Stimulated activated CD8-positive, alpha-beta memory T cell treated with anti-CD3 and anti-CD28 coated beads, Interleukin-7, amount 100 ng/mL, for 4 hours (primary cell): ENCODE data around the gene POLR2M.

Source experiments
- DNase-seq, 2 donors: peaks; one replicate each; pipeline ENCODE4 v3.0.0-alpha.2; 2020; ENCODE audit warnings: low read depth in 2 of 2

The POLR2M gene

DNA sequence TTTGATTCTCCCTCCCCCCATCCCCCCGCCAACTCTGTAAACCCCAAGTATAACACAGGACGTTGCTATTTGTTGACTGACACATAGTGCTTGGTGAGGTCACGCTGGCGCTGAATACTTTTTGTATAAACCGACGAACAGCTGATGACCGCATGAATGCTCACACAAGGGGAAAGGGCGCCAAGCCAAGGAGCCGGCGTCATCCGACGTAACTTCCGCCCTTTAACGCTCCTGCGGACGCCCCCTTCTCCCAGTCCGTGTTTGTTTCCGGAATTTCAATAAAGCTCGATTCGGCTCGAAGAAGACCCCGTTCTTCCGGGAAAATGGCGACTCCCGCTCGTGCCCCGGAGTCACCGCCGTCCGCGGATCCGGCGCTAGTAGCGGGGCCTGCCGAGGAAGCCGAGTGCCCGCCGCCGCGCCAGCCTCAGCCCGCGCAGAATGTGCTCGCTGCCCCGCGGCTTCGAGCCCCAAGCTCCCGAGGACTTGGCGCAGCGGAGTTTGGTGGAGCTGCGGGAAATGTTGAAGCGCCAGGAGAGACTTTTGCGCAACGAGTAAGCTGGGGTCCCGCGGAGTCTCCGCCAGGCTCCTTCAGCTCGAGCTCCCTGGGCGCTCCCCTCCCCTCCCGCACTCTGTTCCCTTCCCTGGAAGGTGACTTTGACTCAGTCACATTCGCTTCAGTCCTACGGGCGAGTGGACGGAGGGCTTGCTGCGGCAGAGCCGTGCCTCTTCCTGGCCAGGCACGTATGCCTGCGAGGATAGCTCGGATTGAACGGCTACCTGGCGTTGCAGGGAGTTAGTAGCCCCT lies at the start of gene POLR2M:
Gene POLR2M, plus strand, starts transcription at position 310 of the 805 bp plus-strand sequence. Its CDS starts 129 bp downstream, at position 439.
- peak; percentile 88 to 89 for DNase-seq

- no peak for DNase-seq
These were observed 48.9 kb upstream of the POLR2M start for GRCh38 chr15:57657619-57658018.

- no peak for DNase-seq
These were observed 44.3 kb upstream of the POLR2M start for GRCh38 chr15:57662091-57662744.

DNA sequence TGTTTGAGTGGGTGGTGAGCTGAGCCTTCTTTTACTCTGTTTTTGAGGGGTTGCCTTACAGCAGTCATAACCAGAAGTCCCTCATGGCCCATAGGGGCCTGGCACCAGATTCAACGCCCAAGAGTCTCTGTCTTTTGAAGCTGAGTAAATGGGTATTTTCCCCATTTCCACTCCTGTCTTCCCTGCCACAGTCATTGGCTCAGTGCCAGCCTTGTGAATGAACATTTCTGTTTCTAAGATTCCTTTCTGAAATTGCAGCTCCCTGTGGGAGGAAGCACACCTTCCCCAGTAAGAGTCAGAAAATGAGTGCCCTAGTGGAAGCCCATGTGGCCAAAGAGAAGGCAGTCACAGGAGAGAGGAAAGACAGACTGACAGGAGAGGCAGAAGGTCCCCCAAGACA lies 43.7 kb upstream of the POLR2M start:
- no peak for DNase-seq

- no peak for DNase-seq
These were observed 43.3 kb upstream of the POLR2M start for GRCh38 chr15:57663262-57663661.

GRCh38 chr15:57665194-57665593 lies 41.3 kb upstream of the POLR2M start:
- no peak for DNase-seq

- no peak for DNase-seq
These were observed 40.6 kb upstream of the POLR2M start for GRCh38 chr15:57665939-57666338.

- DNase-seq, result no peak
These were observed 39.2 kb upstream of the POLR2M start for GRCh38 chr15:57667171-57667849.

- DNase-seq, result no peak
These were observed 38.5 kb upstream of the POLR2M start for GRCh38 chr15:57668016-57668415.

DNA sequence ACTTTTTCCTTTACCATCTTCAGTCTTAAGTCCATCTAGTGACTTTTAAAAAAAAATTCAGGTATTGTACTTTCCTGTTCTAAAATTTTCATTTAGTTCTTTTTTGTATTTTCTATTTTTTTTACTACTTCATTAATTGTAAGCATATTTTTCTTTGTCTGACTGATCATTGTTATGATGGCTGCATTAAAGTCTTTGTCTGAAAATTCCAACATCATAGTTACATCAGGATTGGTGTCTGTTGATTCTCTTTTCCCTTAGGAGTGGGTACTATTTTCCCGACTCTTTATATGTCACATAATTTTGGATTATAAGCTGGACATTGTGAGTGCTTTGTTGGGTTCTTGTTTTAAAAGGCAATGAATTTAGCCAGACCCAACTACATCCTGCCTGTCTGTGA lies 34.9 kb upstream of the POLR2M start:
- DNase-seq, result no peak

DNA sequence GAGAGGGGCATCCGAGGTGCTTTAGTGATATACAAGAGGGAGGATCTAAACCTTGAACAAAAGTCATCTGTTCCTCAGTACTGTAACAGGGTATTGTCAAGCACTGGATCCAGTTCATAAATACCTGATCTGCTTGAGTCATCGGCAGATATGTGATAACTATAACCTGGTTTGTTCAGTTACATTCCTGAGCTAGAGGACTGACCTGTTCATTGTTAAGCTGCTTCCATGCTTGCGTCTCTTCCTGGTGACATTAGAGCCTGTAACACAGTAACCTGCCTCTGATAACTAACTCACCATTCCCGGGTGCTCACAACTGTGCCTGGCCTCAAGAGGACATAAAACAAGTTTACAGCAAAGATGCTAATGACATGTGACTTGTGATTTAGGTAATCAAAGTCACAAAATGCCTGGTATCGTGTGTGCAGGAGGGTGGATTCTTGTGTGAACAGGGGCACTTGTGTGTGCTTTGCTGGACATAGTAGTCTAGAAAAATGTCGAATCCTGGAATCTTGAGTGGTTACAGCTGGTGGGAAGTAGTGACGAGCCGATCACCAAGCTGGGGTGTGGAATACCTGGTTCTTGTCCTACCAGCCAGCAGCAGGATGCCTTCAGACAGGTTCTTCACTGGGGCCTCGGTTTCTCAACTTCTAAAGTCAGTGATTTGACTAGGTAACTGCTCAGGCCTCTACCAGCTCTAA lies 30.9 kb upstream of the POLR2M start:
- no peak for DNase-seq

DNA sequence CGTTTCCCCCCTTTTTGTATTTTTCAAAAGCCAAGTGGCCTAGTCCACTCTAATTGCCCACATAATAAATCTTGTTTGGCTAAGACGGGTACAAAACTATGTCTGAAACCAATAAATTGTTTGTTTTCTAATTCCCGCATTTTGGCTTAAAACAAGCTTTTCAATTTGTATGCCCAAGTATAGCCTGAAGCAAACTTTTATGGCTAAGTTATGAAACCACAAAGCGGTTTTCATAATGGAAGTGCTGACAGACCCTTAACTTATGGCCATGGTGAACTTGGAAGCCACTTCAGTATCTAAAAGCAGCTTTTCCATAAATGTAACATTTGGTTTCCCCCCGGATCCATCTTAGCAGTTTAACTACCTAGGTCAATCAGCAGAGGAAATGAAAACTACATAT lies 29.9 kb upstream of the POLR2M start:
- no peak for DNase-seq

GRCh38 chr15:57677204-57677603 lies 29.3 kb upstream of the POLR2M start:
- DNase-seq, result no peak

GRCh38 chr15:57680021-57680420 lies 26.5 kb upstream of the POLR2M start:
- DNase-seq, result no peak

GRCh38 chr15:57681011-57681410 lies 25.5 kb upstream of the POLR2M start:
- DNase-seq, result no peak

GRCh38 chr15:57683481-57683880 lies 23.0 kb upstream of the POLR2M start:
- DNase-seq, result no peak

DNA sequence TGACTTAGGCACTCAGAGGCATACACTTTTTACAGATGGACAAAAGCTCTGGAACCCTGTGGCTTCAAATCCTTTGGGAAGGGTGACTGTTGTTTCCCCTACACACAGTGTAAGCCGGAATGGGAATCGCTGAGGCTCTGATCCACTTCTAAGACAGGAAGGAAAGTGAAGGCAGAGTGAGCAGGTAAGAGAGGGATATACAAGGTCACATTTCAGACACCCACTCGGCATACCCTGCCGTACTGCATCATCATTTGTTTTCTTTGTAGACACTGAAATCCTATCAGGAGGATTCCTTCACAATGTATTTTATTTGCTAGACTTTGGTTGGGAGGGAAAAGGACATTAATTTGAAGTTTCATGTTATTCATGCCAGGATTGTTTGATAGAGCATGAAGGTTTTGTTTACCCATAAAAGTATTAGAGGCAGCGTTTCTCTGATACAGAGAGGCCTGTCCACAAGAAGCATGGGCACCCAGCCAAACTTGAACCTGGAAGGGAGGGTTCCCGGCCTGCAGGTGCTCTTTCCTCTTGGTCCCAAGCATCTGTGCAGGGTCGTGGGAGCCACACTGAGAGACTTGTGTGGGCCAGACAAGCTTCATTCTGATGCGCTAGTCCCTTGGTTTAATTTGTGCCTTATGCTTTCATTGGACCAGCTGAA lies 21.9 kb upstream of the POLR2M start:
- DNase-seq, result no peak

DNA sequence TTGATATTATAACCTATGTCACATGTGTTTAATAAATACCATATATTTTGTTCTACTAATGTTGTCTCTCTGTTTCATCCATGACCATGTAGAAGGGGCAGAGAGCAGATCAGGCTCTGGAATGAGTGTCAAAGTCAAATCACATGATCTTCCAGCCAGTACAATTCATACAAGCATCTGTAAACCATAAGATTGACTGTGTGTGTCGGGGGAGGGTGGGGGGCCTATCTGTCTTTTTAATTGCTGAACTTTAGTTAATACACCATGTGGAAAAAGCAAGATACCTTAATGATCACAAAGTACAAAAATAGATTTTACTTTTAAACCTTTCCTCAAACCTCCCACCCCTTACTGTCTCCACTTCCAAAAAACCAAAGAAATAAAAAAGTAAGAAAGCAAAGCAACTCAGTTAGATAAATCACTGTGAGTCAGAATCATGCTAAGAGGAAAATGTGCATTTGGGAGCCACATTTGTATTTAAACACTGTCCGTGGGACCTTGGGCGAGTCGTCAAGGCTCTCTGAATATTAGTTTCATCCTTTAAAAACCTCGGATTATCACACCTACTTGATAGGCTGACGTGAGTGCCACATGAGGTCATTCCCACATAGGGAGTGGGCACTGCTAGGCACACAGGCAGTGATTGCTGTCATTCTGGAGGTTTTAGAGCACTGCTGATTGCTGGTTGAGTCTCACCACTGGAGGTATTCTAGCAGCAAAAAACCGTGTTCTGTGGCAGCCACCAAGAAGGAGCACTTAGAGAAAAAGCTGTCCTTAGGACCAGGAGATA lies 21.0 kb upstream of the POLR2M start:
- DNase-seq, result no peak

- DNase-seq, result no peak
These were observed 19.9 kb upstream of the POLR2M start for GRCh38 chr15:57686657-57687056.

DNA sequence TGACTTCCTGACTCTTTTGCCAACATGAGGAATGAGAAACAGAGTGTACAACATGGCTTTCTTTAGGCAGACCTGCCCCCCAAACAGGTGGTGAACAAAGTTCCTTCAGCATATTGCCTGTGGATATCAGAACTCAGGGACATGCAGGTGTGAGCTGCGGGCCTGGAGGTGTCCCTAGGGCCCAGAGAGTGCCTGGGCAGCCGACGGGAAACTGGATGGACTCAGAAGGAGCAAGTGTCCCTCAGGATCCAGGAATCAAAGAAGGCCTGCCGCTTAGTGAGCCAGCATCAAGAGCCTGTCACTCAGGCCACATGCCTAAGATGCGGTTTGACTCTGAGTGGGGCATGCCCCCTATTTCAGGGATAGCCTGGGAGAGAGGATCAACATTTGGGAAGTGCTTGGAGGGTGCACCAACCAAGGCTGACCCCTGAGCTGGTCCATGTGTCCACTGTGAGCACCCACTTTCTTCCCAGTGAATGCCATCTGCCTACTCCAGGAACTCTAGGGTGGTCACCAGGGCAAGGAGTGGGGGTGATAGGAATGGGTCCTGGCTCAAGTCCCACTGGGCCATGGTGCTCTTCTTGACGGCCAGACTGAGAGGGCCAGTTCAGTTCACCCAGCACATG lies 16.1 kb upstream of the POLR2M start:
- DNase-seq, result no peak
